ENCODE data around the gene GALNT5. TPM values are rescaled to one million over a fixed set of nuclear protein-coding genes. Genes with fewer than 3 reads are reported as not detected.
"Not testable (repeated sequence)": the region's sequence is repeated elsewhere in the genome, so short reads cannot be mapped to it uniquely, and the experiment has no call there.

Gene GALNT5
- total RNA-seq, 1 experiment from 2014 or later, result 0.02 TPM

DNA sequence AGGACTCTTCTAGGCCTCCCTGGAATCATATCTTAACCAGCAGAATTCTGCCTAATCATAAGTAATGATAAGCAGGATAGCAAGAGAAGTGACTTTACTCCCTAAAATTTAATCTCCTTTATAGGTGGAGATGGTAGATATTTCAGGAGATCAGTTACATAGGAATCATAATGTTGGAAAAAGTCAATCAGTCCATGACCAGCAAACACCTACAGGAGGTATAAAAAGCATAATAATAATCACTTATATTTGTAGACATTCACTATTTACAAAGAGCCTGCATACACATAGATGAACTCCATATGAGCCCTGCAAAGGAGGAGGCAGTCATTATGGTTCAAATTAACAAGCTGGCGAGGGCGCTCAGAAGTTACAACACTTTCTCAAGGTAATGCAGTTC is 2.5 kb downstream of the GALNT5 start:
- Histone ChIP-seq H3K9me3 (replicated peaks) (no peaks in the 10 kb centered on the region), H3K27me3 (no peaks in the 10 kb centered on the region), H3K36me3 (no peaks in the 10 kb centered on the region), H3K27ac (no peak overlapping the region), H3K4me3 (no peak overlapping the region), H3K4me1 (0 out of 2 replicates have a peak, but pooled peaks cover 4% of the 10 kb centered on the region)
- DNase-seq, result no peak

DNA sequence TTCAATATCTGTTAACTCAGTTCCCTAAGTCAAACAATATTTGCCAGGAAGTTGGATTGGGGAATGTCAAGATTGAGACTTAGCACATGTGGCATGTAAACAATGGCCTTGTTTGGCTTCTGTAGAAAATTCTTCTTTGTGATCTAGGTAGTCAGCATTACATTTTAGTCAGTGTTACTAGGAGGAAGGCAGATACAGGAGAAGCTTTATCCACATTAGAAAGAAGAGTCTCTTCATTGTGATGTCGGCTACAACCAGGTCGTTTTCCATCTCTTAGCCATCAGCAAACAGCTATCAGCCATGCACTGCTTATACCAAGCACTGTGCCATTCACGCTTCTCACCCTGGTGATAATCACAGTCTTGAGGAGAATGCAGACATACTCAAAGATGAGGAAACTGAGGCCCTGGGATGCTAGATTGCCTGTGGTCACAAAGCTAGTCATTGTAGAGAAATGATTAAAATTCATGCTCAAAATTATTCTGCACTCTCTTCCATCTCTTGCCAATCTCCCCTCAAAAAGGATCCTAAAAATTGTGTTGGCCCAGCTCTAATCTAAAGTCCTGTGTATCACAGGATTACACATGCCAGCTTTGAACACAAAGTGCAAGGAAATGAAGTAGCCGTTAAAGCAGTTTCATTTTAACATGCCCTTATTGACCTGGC is 3.2 kb downstream of the GALNT5 start:
- Histone ChIP-seq H3K36me3 (no peaks in the 10 kb centered on the region), H3K27ac (no peak overlapping the region), H3K4me3 (no peak overlapping the region), H3K27me3 (no peaks in the 10 kb centered on the region), H3K9me3 (replicated peaks) (no peaks in the 10 kb centered on the region), H3K4me1 (0 out of 2 replicates have a peak, but pooled peaks cover 4% of the 10 kb centered on the region)
- no peak for DNase-seq

DNA sequence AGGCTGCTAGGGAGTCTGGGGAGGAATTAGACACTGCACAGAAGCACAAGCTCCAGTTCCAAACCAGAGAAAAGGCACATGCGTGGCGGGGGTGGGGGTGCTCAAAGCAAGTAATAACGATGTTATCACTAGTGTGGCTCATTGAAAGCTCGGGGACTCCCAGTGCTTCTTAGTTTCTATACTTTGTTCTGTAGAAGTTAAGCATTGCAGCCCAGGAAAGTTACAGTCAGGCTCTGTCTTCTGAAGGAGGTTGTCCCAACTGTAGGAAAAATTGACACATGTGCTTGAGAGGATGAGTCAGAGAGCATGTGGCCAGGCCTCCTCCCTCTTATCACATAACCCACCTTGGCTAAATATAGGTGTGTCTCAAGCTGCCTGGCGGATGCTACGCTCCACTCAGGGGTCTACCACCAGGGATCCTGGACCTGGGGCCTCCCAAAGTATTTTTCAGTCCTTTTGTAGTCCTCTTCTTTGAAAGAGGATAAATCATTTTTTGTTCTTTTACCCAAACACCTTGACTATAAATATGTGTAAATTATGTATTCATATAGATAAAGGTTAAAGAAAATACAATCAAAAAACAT is 3.8 kb downstream of the GALNT5 start:
- Histone ChIP-seq H3K27ac (no peak overlapping the region), H3K9me3 (replicated peaks) (no peaks in the 10 kb centered on the region), H3K36me3 (no peaks in the 10 kb centered on the region), H3K4me3 (no peak overlapping the region), H3K27me3 (no peaks in the 10 kb centered on the region), H3K4me1 (0 out of 2 replicates have a peak, but pooled peaks cover 4% of the 10 kb centered on the region)
- no peak for DNase-seq

DNA sequence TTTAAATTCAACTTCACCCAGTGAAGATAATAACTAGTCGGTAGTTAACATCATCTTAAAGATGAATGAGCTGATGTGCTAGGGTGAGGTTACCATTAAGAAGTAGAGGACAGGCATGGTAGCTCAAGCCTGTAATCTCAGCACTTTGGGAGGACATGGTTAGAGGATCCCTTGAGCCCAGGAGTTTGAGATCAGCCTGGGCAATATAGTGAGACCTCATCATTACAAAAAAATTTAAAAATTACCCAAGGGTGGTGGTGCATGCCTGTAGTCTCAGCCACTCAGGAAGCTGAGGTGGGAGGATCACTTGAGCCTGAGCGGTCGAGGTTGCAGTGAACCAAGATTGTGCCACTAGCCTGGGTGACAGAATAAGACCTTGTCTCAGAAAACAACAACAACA is 4.7 kb downstream of the GALNT5 start:
- Histone ChIP-seq H3K36me3 (no peaks in the 10 kb centered on the region), H3K27ac (no peak overlapping the region), H3K9me3 (replicated peaks) (no peaks in the 10 kb centered on the region), H3K4me3 (no peak overlapping the region), H3K4me1 (0 out of 2 replicates have a peak, but pooled peaks cover under 1% of the 10 kb centered on the region), H3K27me3 (no peaks in the 10 kb centered on the region)
- DNase-seq, result no peak

DNA sequence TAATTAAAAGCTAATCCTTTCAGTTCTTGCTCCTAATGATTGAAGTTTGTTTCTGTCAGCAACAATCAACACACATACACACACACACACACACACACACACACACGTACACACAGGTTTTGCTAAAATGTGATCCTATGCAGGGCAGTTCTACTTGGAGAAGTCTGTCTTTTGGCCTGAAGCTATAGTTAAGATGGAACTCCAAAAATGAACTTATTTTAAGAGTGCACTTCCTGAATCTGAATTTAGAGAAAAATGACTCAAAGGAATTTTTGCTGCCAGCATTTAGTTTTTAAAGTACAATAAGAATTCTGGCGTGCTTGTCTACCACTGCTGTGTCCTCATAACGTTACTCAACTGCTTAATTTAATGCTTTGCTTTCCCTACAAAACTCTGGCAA is 6.6 kb downstream of the GALNT5 start:
- Histone ChIP-seq H3K9me3 (replicated peaks) (no peaks in the 10 kb centered on the region), H3K27me3 (no peaks in the 10 kb centered on the region), H3K4me3 (no peak overlapping the region), H3K4me1 (no peaks in the 10 kb centered on the region), H3K27ac (no peak overlapping the region), H3K36me3 (no peaks in the 10 kb centered on the region)
- no peak for DNase-seq

DNA sequence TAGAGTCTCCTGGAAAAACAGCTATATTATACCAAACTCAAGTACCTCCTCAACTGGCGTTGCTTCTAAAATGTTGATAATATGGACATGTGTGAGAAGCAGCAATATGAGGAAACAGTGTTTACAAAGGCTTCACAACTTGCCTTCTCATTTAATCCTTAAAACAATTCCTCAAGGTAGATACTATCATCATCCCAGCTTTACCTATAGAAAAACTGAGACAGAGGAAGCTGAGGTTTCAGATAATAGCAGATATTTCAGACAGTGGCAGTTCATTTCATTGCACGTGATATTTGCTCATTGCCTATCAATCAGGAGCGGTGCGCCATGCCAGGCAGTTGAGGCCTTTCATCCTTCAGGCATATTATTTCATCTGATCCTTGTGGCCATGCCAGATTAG is 8.3 kb downstream of the GALNT5 start:
- H3K36me3 ChIP-seq, result no peaks in the 10 kb centered on the region
- no peaks in the 10 kb centered on the region for H3K9me3 ChIP-seq (replicated peaks)
- no peak overlapping the region for H3K27ac ChIP-seq
- no peak for DNase-seq
- H3K27me3 ChIP-seq, result no peaks in the 10 kb centered on the region
- H3K4me3 ChIP-seq, result no peak overlapping the region
- no peaks in the 10 kb centered on the region for H3K4me1 ChIP-seq

DNA sequence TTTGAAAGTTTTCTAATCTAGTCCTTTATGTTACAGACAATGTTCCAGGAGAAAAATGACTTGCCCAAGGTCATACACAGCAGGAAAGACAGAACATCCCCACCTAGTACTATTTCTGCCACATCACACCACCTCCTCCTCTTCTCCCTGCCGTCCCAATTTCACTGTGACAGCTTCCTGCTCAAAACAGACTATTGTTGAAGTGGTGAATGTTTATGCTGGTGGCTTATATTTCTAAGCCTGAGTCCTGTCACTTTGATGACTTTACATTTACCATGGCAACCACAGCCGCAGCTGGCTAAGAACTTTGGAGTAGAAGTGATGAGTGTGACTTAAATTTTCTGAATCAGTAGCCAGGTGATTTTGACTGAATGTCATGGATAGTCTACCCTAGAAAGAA is 10.0 kb downstream of the GALNT5 start:
- DNase-seq, result no peak
- Histone ChIP-seq H3K9me3 (replicated peaks) (no peaks in the 10 kb centered on the region), H3K27ac (no peak overlapping the region), H3K4me3 (no peak overlapping the region), H3K4me1 (no peaks in the 10 kb centered on the region), H3K27me3 (no peaks in the 10 kb centered on the region), H3K36me3 (no peaks in the 10 kb centered on the region)

DNA sequence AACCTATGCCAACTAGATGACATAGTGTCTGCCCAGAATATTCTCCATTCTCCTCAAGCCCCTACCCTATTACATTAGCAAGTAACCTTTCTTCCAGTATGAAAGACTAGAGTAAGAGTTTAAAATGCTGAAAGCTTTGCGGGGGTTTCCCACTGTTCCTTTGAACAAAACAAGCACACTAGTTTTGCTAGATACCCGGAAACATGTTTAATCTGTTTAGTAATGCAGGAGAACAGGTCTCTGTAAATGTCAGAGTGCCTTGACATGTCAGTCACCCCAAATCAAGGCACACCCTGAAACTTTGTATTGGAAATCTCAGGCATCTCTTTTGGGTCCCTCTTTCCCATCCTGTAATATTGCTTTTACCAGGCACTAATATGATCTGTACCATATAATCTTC is 11.6 kb downstream of the GALNT5 start:
- no peak for DNase-seq
- no peaks in the 10 kb centered on the region for H3K36me3 ChIP-seq
- no peak overlapping the region for H3K27ac ChIP-seq
- no peak overlapping the region for H3K4me3 ChIP-seq
- no peaks in the 10 kb centered on the region for H3K27me3 ChIP-seq
- H3K4me1 ChIP-seq, result no peaks in the 10 kb centered on the region
- H3K9me3 ChIP-seq (replicated peaks), result no peaks in the 10 kb centered on the region

DNA sequence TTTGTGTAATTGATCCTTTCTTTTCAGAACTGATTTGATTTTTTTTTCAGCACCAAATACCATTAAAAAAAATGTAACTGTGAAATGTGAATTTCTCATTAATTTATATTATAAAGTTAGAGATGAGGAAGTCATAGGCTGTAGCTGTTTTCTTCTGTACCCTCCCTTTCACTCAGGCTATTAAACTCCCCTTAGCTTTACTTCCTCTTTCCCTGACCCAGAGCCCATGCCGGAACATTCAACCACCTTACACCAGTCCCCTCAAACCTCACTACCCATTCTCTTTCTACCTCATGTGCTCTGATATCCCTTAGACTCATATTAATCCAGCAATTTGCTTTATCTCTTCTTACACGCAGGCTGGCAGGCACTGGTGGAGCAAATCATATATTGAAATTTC is 12.4 kb downstream of the GALNT5 start:
- no peak overlapping the region for H3K4me3 ChIP-seq

DNA sequence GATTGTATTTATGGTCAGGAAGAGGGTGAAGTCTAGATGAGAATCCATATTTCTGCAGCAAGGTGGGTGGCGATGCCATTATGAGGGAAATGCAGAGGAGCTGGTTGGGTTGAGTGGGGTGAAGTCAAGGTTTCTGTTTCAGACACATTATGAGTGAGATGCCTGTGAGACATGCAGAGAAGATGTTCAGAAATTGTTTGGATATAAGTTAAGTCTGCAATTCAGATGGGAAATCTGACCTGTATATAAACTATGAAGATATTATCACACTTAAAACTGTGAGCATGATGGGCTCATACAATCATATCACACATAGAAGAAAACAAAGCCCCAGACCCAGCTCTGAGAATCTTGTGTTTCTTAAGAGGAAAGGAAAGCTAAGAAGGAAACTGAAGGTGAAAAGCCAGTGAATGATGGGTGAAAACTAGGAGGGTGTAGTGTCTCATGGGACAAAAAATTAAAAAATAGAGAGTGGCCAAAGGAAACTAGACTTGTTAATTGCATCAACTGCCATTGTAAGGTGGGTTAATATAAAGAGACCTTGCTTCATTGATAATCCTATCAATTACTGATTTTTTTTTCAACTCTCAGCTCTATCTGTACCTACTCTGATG is 14.2 kb downstream of the GALNT5 start:
- H3K27me3 ChIP-seq, result no peaks in the 10 kb centered on the region
- no peaks in the 10 kb centered on the region for H3K36me3 ChIP-seq
- H3K27ac ChIP-seq, result no peak overlapping the region
- H3K4me3 ChIP-seq, result no peak overlapping the region
- DNase-seq, result no peak
- no peaks in the 10 kb centered on the region for H3K4me1 ChIP-seq
- H3K9me3 ChIP-seq (replicated peaks), result no peaks in the 10 kb centered on the region

More for the DNA sequence above, 12.4 kb downstream of the GALNT5 start:
- Histone ChIP-seq H3K27ac (no peak overlapping the region), H3K4me1 (no peaks in the 10 kb centered on the region), H3K36me3 (no peaks in the 10 kb centered on the region), H3K27me3 (no peaks in the 10 kb centered on the region), H3K9me3 (replicated peaks) (no peaks in the 10 kb centered on the region)
- DNase-seq, result no peak

DNA sequence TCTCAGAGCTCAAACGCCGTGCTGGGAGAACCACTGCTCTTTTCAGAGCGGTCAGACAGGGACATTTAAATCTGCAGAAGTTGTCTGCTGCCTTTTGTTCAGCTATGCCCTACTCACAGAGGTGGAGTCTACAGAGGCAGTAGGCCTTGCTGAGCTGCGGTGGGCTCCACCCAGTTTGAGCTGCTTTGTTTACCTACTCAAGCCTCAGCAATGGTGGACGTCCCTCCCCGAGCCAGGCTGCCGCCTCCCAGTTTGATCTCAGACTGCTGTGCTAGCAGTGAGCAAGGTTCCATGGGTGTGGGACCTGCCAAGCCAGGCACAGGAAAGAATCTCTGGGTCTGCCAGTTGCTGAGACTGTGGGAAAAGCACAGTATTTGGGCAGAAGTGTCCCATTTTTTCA is 21.8 kb downstream of the GALNT5 start:
- H3K4me3 ChIP-seq; H3K4me1 ChIP-seq; DNase-seq; H3K36me3 ChIP-seq; H3K27ac ChIP-seq; H3K9me3 ChIP-seq (replicated peaks); H3K27me3 ChIP-seq: not testable (repeated sequence)

DNA sequence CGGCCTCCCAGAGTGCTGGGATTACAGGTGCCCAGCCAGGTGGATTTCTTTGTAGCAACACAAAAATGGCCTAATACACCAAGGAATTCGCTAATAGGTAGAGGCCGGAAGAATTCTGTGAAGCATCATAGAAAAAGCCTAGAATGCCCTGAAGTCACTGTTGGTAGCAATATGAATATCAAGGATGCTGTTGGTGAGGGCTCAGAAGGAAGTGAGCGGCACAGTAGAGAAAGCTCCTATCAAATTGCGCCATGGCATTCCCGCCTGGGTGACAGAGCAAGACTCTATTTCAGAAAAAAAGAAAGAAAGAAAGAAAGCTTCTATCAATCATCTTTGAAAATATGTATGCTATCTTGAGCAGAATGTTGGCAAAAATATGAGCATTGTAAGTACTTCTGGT is 23.8 kb downstream of the GALNT5 start:
- H3K27me3 ChIP-seq, result no peaks in the 10 kb centered on the region
- DNase-seq, result no peak
- H3K9me3 ChIP-seq (replicated peaks), result no peaks in the 10 kb centered on the region
- no peak overlapping the region for H3K27ac ChIP-seq
- H3K36me3 ChIP-seq, result no peaks in the 10 kb centered on the region
- H3K4me3 ChIP-seq, result no peak overlapping the region
- no peaks in the 10 kb centered on the region for H3K4me1 ChIP-seq

DNA sequence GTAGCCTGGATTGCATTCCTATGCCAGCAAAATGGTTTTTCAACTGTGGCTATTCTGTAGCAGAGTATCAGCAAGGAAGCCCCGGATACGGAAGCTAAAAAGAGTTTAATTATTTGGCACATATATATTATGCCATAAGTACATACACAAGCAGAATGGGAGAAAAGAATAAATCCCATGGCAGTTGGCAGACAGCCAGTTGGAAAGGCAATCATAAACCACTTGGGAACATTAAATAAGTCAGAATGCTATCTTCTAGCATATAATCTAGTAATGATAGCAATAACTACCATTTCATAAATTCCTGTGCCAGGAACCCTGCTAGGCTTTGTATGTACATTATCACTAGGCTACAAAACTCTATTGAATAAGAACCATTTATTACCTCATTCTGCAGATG is 26.0 kb downstream of the GALNT5 start:
- H3K36me3 ChIP-seq, result no peaks in the 10 kb centered on the region
- no peaks in the 10 kb centered on the region for H3K4me1 ChIP-seq
- H3K9me3 ChIP-seq (replicated peaks), result no peaks in the 10 kb centered on the region
- no peak overlapping the region for H3K27ac ChIP-seq
- no peaks in the 10 kb centered on the region for H3K27me3 ChIP-seq
- H3K4me3 ChIP-seq, result no peak overlapping the region
- no peak for DNase-seq

DNA sequence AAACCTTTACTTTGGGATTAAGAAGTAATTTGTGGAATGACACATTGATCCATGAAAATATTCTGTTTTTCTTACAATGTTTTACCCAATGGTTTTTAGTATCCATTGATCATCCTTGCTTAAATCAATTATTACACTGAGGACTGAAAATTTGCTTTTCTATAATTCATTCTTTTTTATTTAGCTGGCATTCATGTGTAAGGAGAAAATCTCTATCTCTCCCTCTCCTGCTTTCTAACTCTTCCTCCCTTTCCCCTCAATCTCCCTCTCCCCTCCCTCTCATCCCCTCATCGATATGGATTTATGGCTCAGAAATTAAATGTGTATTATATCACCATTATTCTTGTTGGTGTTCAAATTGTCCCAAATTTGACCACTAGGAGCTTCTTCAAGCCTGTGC is 29.7 kb downstream of the GALNT5 start:
- no peaks in the 10 kb centered on the region for H3K4me1 ChIP-seq
- H3K27ac ChIP-seq, result no peak overlapping the region
- no peaks in the 10 kb centered on the region for H3K27me3 ChIP-seq
- no peak for DNase-seq
- H3K9me3 ChIP-seq (replicated peaks), result no peaks in the 10 kb centered on the region
- no peaks in the 10 kb centered on the region for H3K36me3 ChIP-seq
- H3K4me3 ChIP-seq, result no peak overlapping the region

DNA sequence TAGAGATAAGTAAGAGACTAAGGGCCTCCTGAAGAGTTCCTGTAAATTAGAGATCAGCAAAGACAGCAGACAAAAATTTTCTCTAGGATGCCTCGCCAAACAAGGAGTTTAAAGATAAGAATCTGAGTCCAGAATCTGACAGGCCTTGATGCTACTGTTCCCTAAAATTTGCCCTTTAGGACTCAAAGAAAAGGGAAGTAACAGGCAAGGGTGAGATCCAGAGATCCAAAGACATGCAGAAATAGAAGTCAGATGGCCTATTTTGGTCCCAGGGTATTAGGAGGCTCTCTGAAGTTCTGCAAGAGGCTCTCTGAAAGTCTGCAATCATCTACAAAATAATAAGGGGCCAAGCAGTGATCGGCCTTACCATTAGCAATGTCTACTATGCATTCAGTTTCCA is 33.0 kb downstream of the GALNT5 start:
- DNase-seq, result no peak
- no peaks in the 10 kb centered on the region for H3K27me3 ChIP-seq

DNA sequence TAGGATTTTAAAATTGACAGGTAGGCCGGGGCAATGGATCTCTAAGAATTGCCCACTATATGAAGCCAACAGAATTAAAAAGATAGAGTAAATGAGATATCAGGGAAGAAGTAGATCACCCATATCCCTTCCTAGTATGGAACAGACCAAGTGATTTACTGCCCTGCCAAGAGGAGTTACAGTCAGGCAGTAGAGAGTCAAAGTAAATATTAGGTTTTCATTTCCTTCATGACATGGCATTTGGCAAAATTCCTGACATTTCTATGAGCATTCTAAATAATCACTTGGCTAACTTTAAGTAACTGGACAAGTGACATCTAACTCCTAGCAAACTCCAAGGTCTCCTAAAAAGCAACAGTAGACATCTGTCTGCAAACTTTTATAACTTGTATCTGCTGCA is 33.5 kb downstream of the GALNT5 start:
- DNase-seq, result no peak
- no peak overlapping the region for H3K4me3 ChIP-seq
- H3K9me3 ChIP-seq (replicated peaks), result no peaks in the 10 kb centered on the region
- H3K4me1 ChIP-seq, result no peaks in the 10 kb centered on the region
- no peak overlapping the region for H3K27ac ChIP-seq
- H3K36me3 ChIP-seq, result no peaks in the 10 kb centered on the region
- H3K27me3 ChIP-seq, result no peaks in the 10 kb centered on the region

More for the DNA sequence above, 33.0 kb downstream of the GALNT5 start:
- no peaks in the 10 kb centered on the region for H3K9me3 ChIP-seq (replicated peaks)
- no peaks in the 10 kb centered on the region for H3K4me1 ChIP-seq
- H3K36me3 ChIP-seq, result no peaks in the 10 kb centered on the region
- no peak overlapping the region for H3K27ac ChIP-seq
- no peak overlapping the region for H3K4me3 ChIP-seq
